ENCODE measurements around the gene TNK2. TPM values are rescaled to one million over a fixed set of nuclear protein-coding genes. Genes with fewer than 3 reads are reported as not detected.

The TNK2 gene
- total RNA-seq, 1 donor from 2014 or later: 39.1 TPM

GRCh38 chr3:195868336-195868865, 40.0 kb downstream of the TNK2 start:
- H3K36me3 ChIP-seq (ENCODE audit: insufficient read depth, low read length): no peaks in the 10 kb centered on the region

GRCh38 chr3:195867631-195868335, 40.6 kb downstream of the TNK2 start:
- peaks cover 3% of the 10 kb centered on the region for H3K4me1 Mint-ChIP-seq (ENCODE audit: low read depth, unreplicated experiment)
- no peaks in the 10 kb centered on the region for H3K27me3 Mint-ChIP-seq (ENCODE audit: low read depth, unreplicated experiment)
- Histone ChIP-seq H2AFZ (ENCODE audit: low read depth, low read length) (no peak overlapping the region), H3K9ac (ENCODE audit: low read length) (no peak overlapping the region), H4K20me1 (ENCODE audit: insufficient read depth, low read length) (no peaks in the 10 kb centered on the region), H3K4me1 (ENCODE audit: insufficient read depth, low read length) (peaks cover 13% of the 10 kb centered on the region), H3K4me3 (ENCODE audit: insufficient read depth, low read depth, low read length) (no peak overlapping the region), H3K79me2 (ENCODE audit: insufficient read depth, low read length) (no peaks in the 10 kb centered on the region), H3K4me2 (ENCODE audit: low read length) (no peak overlapping the region), H3K27me3 (ENCODE audit: insufficient read depth, low read length) (no peaks in the 10 kb centered on the region), H3K36me3 (ENCODE audit: insufficient read depth, low read length) (no peaks in the 10 kb centered on the region), H3K9me3 (ENCODE audit: insufficient read depth, low read depth, low read length) (no peaks in the 10 kb centered on the region), H3K27ac (ENCODE audit: low read depth, low read length) (no peak overlapping the region)
- FAIRE-seq (no peak), DNase-seq (ENCODE audit: low read depth) (no peak)
- no peaks in the 10 kb centered on the region for H3K9me3 Mint-ChIP-seq (ENCODE audit: unreplicated experiment)
- peaks cover 7% of the 10 kb centered on the region for H3K36me3 Mint-ChIP-seq (ENCODE audit: low read depth, unreplicated experiment)
- H3K4me3 Mint-ChIP-seq (ENCODE audit: unreplicated experiment): no peak overlapping the region
- no peak overlapping the region for H3K27ac Mint-ChIP-seq (ENCODE audit: unreplicated experiment)
- no peak for TF ChIP-seq EZH2 (IDR thresholded peaks at IDR 0.05; ENCODE audit: insufficient read depth, low read length)
- TF ChIP-seq, protein P1, sequence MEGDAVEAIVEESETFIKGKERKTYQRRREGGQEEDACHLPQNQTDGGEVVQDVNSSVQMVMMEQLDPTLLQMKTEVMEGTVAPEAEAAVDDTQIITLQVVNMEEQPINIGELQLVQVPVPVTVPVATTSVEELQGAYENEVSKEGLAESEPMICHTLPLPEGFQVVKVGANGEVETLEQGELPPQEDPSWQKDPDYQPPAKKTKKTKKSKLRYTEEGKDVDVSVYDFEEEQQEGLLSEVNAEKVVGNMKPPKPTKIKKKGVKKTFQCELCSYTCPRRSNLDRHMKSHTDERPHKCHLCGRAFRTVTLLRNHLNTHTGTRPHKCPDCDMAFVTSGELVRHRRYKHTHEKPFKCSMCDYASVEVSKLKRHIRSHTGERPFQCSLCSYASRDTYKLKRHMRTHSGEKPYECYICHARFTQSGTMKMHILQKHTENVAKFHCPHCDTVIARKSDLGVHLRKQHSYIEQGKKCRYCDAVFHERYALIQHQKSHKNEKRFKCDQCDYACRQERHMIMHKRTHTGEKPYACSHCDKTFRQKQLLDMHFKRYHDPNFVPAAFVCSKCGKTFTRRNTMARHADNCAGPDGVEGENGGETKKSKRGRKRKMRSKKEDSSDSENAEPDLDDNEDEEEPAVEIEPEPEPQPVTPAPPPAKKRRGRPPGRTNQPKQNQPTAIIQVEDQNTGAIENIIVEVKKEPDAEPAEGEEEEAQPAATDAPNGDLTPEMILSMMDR (IDR thresholded peaks at IDR 0.05; ENCODE audit: insufficient read depth, low read depth, low read length): no peak

More at GRCh38 chr3:195868336-195868865, 40.0 kb downstream of the TNK2 start:
- H3K27me3 ChIP-seq (ENCODE audit: insufficient read depth, low read length): no peaks in the 10 kb centered on the region
- no peak overlapping the region for H3K4me2 ChIP-seq (ENCODE audit: low read length)
- Mint-ChIP-seq H3K4me1 (ENCODE audit: low read depth, unreplicated experiment) (peaks cover 3% of the 10 kb centered on the region), H3K36me3 (ENCODE audit: low read depth, unreplicated experiment) (peaks cover 7% of the 10 kb centered on the region), H3K4me3 (ENCODE audit: unreplicated experiment) (no peak overlapping the region), H3K27ac (ENCODE audit: unreplicated experiment) (no peak overlapping the region), H3K27me3 (ENCODE audit: low read depth, unreplicated experiment) (no peaks in the 10 kb centered on the region), H3K9me3 (ENCODE audit: unreplicated experiment) (no peaks in the 10 kb centered on the region)
- TF ChIP-seq EZH2 (IDR thresholded peaks at IDR 0.05; ENCODE audit: insufficient read depth, low read length): no peak
- TF ChIP-seq, protein P1 (IDR thresholded peaks at IDR 0.05; ENCODE audit: insufficient read depth, low read depth, low read length): no peak
- no peak overlapping the region for H2AFZ ChIP-seq (ENCODE audit: low read depth, low read length)
- H3K4me1 ChIP-seq (ENCODE audit: insufficient read depth, low read length): peaks cover 10% of the 10 kb centered on the region
- peaks cover 1% of the 10 kb centered on the region for H4K20me1 ChIP-seq (ENCODE audit: insufficient read depth, low read length)
- DNase-seq (ENCODE audit: low read depth) (no peak), FAIRE-seq (no peak)
- H3K79me2 ChIP-seq (ENCODE audit: insufficient read depth, low read length): no peaks in the 10 kb centered on the region
- H3K9ac ChIP-seq (ENCODE audit: low read length): no peak overlapping the region
- no peak overlapping the region for H3K4me3 ChIP-seq (ENCODE audit: insufficient read depth, low read depth, low read length)
- no peaks in the 10 kb centered on the region for H3K9me3 ChIP-seq (ENCODE audit: insufficient read depth, low read depth, low read length)
- no peak overlapping the region for H3K27ac ChIP-seq (ENCODE audit: low read depth, low read length)
